Bronchial epithelial cell (primary cell): ENCODE results near the gene CENPV. TPM values are rescaled to one million over a fixed set of nuclear protein-coding genes. Genes with fewer than 3 reads are reported as not detected.

ENCODE experiments used
- DNase-seq: peaks from one replicate; pipeline ENCODE4 v3.0.0-alpha.2; 2010; ENCODE audit warnings: low read depth
- FAIRE-seq: peaks from 2 replicates; lab custom pipeline; 2011; peaks lifted over from hg19 to GRCh38; lab: Jason Lieb, UNC
- H3K27me3 ChIP-seq: 2 replicates; pipeline ENCODE4 v1.5.1; 2011; ENCODE audit warnings: low read length; ENCODE audit not compliant: control insufficient read depth, insufficient read depth
- H3K36me3 ChIP-seq: 2 replicates; pipeline ENCODE4 v1.5.1; 2011; ENCODE audit warnings: low read length; ENCODE audit not compliant: control insufficient read depth, insufficient read depth
- H3K4me3 ChIP-seq: 2 replicates; pipeline ENCODE4 v1.5.1; 2011; ENCODE audit warnings: mild to moderate bottlenecking, low read depth, low read length, control low read depth
- CTCF ChIP-seq: IDR thresholded peaks from 2 replicates; pipeline ENCODE4 v1.5.1; 2011; ENCODE audit warnings: mild to moderate bottlenecking, moderate library complexity, low read length, control low read depth, inconsistent platforms; ENCODE audit not compliant: insufficient read depth, severe bottlenecking
- total RNA-seq: library from RNA; depleted of rRNA; stranded (reverse); fragments of >200 nt; gene quantifications from 2 replicates; pipeline ENCODE4 v1.2.1, GENCODE V29; 2014

The CENPV gene
- total RNA-seq, 1 donor from 2014 or later, result 17.4 TPM

- DNase-seq (no peak), FAIRE-seq (no peak)
- H3K27me3 ChIP-seq, result no peaks in the 10 kb centered on the region
- H3K4me3 ChIP-seq, result no peak overlapping the region
- no peak for TF ChIP-seq CTCF
- no peaks in the 10 kb centered on the region for H3K36me3 ChIP-seq
These were observed 11.4 kb upstream of the CENPV start for GRCh38 chr17:16364625-16365024.

GRCh38 chr17:16363749-16364536, 10.7 kb upstream of the CENPV start:
- TF ChIP-seq CTCF, result peak; percentile 83
- H3K27me3 ChIP-seq, result no peaks in the 10 kb centered on the region
- no peak overlapping the region for H3K4me3 ChIP-seq
- peak; percentile 77 for DNase-seq
- no peak for FAIRE-seq
- H3K36me3 ChIP-seq, result no peaks in the 10 kb centered on the region

- FAIRE-seq (no peak), DNase-seq (no peak)
- no peak overlapping the region for H3K4me3 ChIP-seq
- no peaks in the 10 kb centered on the region for H3K36me3 ChIP-seq
- H3K27me3 ChIP-seq, result no peaks in the 10 kb centered on the region
- TF ChIP-seq CTCF, result no peak
These were observed 8.6 kb upstream of the CENPV start for GRCh38 chr17:16361874-16362273.

GRCh38 chr17:16358394-16358793, 5.1 kb upstream of the CENPV start:
- Histone ChIP-seq H3K27me3 (no peaks in the 10 kb centered on the region), H3K4me3 (no peak overlapping the region), H3K36me3 (no peaks in the 10 kb centered on the region)
- no peak for TF ChIP-seq CTCF
- FAIRE-seq (no peak), DNase-seq (no peak)

GRCh38 chr17:16354585-16354984, 1.3 kb upstream of the CENPV start:
- Histone ChIP-seq H3K4me3 (no peak overlapping the region), H3K27me3 (peaks cover 2% of the 10 kb centered on the region), H3K36me3 (no peaks in the 10 kb centered on the region)
- FAIRE-seq (no peak), DNase-seq (no peak)
- TF ChIP-seq CTCF, result no peak
